ENCODE measurements around the gene PTTG1. TPM values are rescaled to one million over a fixed set of nuclear protein-coding genes. Genes with fewer than 3 reads are reported as not detected.

PTTG1 gene
- total RNA-seq, 1 donor from 2014 or later: 0.83 TPM

DNA sequence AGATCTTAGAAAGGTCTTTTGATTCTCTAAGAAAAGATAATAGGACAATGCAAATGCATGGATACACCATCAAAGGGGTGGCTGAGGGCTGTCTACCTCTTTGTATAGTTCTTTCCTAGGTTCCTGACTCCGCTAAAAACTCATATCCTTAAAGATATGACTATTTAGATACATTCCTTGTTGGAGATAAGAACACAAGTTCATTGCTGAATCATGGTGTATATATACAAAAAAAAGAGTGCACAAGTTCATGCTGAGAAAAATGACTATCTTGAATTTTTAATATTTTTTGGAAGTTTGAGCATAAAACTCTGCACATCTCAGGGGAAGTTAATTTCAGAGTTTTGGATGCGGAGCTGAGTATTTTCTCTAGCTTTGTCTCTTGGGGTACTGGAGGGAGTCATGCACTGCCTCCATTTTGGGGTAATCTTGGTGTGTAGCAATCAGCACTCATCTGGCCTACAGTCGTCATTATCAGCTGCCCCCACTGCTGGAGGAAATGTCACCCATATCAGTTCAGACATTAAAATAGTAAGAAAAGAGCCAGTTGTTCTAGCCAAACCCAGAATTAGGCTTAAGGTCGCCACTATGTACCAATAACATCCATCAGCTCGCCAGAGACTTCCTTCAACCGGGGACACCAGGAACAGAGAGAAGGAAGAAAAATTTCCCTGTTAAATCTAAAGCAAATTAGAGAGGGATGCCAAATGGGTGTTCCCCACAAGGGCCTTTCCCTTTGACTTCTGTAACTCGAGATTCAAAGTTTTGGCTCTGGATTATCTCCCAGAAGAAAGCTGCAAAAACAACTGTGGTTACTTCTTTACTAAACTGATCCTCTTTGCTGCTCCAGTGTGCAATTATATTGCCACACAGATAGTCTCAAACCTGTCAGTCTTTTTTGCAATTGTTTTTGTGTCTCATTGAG, 49.0 kb downstream of the PTTG1 start:
- ATAC-seq (peak; percentile 9), DNase-seq (ENCODE audit: low spot score) (no peak)

DNA sequence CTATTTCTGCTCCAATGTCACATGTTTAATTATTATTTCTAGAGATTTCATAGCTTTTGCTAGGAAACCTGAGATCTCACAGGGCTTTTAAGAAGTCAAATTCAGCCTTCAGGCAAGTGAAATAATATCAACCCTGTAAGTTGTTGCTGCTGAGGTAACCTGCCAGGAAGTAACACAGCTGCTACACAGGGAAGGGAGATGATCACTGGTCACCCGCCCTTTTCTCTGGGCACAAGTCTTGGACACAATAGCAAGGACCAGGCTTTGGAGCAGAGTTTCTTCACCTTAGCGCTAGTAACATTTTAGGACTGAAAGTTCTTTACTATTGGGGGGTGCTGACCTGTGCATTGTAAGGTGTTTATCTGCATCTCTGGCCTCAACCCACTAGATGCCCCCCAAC, 50.1 kb downstream of the PTTG1 start:
- ATAC-seq (no peak), DNase-seq (ENCODE audit: low spot score) (no peak)

DNA sequence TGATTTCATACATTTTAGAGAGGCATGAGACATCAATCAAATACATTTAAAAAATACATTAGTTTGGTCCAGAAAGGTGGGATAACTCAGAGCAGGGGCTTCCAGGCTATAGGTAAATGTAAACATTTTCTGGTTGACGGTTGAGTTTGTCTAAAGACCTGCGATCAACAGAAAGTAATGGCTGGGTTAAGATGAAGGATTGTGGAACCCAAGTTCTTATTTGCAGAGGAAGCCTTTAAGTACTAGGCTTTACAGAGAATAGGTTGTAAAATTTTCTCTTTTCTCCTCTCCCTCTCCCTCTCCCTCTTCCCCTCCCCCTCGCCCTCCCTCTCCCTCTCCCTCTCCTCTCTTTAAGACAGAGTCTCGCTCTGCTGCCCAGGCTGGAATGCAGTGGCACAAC, 50.8 kb downstream of the PTTG1 start:
- DNase-seq (ENCODE audit: low spot score): no peak
- no peak for ATAC-seq

DNA sequence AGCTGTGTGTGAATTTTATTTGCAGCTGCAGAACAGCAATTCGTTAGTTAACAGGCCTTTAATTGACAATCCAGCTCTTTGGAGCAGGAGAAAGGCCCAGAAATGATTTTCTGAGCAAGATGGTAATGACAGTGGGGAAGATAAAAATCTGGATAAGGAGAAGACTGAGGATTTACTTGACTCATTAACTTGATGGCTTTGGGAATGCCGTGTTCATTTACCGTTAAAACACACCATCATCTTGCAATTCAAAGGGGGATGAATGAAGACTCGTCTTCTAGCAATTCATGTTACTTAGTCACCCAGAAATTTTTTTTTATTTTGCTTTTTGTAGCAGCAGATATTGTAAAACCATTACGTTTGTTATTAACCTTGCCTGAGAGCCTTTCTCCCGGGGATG, 52.0 kb downstream of the PTTG1 start:
- no peak for ATAC-seq

DNA sequence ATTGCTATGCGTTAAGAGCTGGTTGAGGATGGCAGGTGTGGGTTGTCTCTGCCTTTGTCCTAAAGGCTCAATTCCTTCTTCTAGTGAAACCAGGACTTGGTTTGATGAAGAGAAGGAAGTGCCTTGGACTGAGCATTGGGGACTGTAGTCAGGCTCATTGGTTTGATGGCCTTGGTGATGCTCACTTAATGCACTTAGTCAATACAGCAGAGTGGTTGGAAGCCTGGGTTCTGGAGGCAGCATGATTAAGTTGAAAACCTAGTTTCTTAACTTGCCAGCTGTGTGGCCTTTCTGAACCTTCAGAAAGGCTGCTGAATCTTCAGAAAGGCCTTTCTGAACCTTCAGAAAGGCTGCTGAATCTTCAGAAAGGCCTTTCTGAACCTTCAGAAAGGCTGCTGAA, 52.4 kb downstream of the PTTG1 start:
- no peak for ATAC-seq
- DNase-seq (ENCODE audit: low spot score): no peak

More for the DNA sequence above, 52.0 kb downstream of the PTTG1 start:
- no peak for DNase-seq (ENCODE audit: low spot score)

DNA sequence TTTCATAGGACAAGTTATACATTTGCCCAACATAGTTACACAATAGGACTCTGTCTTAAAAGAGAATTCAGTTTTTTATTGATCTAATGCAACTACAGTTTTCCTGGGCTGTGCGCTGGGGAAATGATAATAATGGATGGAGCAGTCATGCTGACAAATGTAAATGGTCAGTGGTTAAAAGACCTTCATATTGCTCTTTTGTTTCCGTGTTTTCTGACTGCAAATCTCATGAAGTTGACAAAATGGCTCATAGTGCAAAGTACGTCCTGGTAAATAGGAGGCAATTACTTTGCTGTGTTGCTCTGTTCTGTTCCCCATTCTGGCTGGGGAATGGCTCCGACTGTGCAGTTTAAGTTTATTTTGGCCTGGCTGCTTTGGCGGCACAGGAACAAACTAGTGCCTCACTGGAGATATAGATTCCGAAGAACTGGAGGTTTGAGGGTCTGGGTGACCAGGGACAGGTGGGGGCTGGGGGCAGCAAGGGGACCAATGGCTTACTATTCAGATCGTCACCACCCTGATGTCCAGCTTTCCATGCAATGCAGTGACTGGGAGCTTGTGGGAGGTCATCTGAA, 54.3 kb downstream of the PTTG1 start:
- ATAC-seq (peak; percentile 44), DNase-seq (ENCODE audit: low spot score) (no peak)

DNA sequence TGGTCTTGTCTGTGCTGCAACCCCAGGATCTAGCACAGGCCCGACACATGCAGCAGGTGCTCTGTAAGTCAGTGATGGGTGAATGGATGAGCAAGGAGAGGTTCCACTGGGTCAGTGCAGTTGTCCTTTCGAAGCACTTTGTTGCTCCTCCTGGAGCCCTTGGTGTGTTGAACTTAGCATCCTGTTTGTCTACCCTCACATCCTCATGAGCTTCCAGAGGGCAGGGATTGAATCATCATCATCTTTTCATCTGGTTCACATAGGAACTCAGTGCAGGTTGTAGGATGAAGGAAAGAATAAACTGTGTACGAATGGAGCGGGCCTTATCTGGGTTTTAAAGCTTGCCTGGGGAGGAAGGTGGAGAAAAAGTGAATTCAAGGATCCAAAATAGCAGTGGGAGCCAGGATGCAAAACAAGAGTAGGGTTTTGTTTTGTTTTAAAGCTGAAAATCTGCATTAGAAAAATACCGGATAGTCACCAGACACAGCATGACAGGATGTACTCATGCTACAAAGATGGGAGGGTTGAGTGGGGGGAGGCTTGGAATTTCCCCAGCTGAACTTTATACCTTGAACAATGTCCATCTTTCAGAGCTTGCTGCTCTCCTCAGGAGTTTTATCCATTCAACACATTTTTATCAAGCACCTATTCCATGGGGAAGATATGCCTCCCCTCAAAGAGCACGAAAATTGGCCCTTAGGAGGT, 55.8 kb downstream of the PTTG1 start:
- DNase-seq (ENCODE audit: low spot score): no peak

DNA sequence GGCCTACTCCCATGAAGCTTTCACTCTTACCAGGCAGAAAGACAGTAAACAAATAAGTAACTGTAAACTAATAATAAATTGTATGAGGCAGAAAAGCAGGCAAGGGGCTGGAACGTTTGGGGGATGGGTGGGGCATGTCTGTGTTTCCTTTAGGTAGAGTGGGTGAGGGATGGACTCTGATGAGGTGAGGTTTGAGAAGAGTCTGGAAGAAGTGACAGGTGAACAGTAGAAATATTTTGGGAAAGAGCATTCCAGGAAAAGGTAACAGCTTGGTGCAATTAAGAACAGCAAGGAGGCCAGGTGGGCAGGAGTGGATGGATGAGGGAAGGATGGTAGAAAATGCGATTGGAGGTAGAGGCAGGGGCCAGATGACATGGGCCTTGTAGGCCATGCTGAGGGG, 56.5 kb downstream of the PTTG1 start:
- DNase-seq (ENCODE audit: low spot score) (no peak), ATAC-seq (no peak)

More for the DNA sequence above, 55.8 kb downstream of the PTTG1 start:
- ATAC-seq: no peak

Other genes with a start within 250 kb of the PTTG1 start
- not detected for gene FABP6, start 192.3 kb upstream of the PTTG1 start, total RNA-seq
- gene CCNJL, start 109.3 kb upstream of the PTTG1 start, total RNA-seq: 0.48 TPM
- gene C1QTNF2, start 51.2 kb upstream of the PTTG1 start, total RNA-seq: not detected
- 1.2 TPM for gene FAM200C, start 21.8 kb upstream of the PTTG1 start, total RNA-seq
- 20.1 TPM for gene SLU7, start 2.8 kb upstream of the PTTG1 start, total RNA-seq